Measurements from ENCODE around the gene NABP1.
A peak's percentile ranks its signal among the peaks of the same experiment; 100 is the strongest.

NABP1 gene

DNA sequence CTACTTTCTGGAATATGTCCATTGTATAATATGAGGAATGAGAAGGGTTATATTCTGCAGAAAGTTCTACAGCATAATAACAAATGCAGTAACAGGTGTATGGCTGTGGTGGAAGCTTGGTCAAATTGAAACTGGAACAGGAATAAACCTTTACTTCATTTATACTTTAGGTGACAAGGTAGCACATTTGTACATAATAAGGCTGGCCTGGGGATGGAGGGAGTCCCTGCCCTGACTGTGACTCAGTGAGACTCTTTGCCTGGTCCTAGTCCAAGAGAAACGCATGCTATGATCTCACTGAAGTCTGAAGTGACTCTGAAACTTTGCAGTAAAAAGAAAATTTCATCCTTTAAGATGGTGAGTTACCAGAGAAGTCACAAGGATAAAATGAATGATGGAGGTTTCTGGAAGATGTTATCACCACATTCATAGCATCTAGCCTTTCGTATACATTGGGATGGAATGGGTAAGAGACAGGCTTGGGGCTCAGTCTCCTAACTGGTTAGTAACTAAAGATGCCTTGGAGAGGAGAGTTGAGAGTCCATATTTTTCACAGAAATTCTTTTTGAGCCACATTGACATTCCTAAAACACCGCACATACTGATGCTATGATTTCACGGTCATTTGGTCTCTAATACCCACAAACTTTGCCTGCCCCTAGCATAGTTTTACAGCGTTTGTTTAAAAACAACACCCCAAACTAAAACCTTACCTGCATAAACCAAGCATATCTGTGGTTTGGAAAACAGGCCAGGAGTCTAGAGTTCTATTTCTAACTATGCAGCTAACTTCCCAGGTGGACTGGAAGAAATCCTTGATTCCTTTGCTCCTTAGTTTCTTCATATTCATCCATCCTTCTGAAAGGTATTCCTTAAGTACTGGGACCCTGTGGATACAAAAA lies 42.4 kb upstream of the NABP1 start:
- no peak for DNase-seq (ENCODE audit: low spot score)
- no peak for TF ChIP-seq CTCF (conservative IDR thresholded peaks at IDR 0.05; ENCODE audit: low read depth)
- CTCF ChIA-PET, result no interaction called here
- POLR2A ChIA-PET (ENCODE audit: low non-redundant PET), result no interaction called here
- no peak overlapping the region for H3K27ac ChIP-seq

- H3K27ac ChIP-seq, result no peak overlapping the region
- ChIA-PET CTCF (no interaction called here), POLR2A (ENCODE audit: low non-redundant PET) (no interaction called here)
- no peak for TF ChIP-seq CTCF (conservative IDR thresholded peaks at IDR 0.05; ENCODE audit: low read depth)
- DNase-seq (ENCODE audit: low spot score), result peak; percentile 42
Measured at GRCh38 chr2:191636235-191636543, 41.7 kb upstream of the NABP1 start.

DNA sequence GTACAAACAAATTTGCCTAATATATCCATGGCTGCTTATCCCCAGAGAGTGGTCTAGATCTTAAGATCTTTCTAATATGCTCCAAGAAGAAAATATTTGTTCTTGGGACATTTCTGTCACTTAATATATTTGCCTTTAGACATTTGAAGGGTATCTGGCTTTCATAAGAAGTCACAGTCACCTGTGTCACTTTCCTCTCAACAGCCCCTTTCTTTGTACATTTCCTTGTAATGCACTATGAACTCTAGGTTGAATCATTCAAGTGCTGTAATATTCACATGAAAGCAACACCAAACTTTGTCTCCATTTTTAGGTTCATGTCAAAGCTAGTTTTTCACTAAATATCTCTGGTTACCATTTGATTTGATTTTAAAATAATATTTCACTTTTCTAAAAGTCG lies 41.4 kb upstream of the NABP1 start:
- no peak for DNase-seq (ENCODE audit: low spot score)
- POLR2A ChIA-PET (ENCODE audit: low non-redundant PET), result interaction anchor here (2.6 kb wide), 1 partner anchor 41 kb away, joined by 7 read pairs; the partner anchor contains the start of gene NABP1
- CTCF ChIA-PET, result no interaction called here
- TF ChIP-seq CTCF (conservative IDR thresholded peaks at IDR 0.05; ENCODE audit: low read depth), result no peak
- no peak overlapping the region for H3K27ac ChIP-seq

DNA sequence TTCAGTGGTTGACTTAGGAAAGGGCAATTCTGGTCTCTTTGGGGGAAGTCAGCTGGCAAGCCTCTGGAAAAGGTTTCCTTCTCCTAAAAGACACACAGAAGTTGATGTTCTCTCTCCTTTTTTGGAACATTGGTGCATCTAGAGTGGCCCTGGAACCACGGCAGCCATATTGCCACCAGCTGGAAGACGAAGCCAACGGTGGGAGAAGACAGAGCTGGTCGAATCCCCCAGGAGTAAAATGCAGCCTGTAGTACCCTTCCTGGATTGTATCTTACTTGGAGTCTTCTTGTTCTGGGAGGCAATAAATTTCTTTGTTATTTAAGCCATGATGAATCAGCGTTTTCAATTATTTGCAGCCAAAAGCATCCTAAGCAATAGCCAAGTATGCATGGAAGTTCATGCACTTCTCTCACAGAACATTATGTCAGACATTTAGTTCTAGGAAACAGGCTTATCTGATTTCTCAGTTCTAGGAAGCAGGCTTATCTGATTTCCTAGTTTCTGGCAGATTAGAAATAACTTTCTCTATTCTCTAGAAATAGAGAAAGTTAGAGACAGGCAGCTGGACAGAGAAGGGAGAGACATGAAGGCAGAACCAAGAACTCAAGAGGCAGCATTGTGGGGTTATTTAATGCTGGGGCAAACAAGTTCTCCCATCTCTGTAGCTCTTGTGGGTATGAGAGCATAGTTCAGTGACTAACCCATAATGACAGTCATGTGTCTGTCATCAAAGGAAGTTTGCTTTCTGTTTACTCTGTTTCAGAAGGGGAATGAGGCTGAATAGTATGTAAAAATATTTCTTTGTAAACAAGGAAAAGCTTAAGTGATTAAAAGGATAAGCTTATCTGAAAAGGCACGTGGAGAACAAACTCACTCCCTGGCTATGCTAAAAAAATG lies 40.5 kb upstream of the NABP1 start:
- peak; percentile 57 for DNase-seq (ENCODE audit: low spot score)
- H3K27ac ChIP-seq, result no peak overlapping the region
- TF ChIP-seq CTCF (conservative IDR thresholded peaks at IDR 0.05; ENCODE audit: low read depth), result no peak
- ChIA-PET CTCF (interaction anchor here (0.6 kb wide), 2 partner anchors 83 to 1297 kb away, joined by 3 read pairs; no protein-coding TSS in a partner anchor), POLR2A (ENCODE audit: low non-redundant PET) (interaction anchor here (2.6 kb wide), 1 partner anchor 40 kb away, joined by 7 read pairs; the partner anchor contains the start of gene NABP1)

DNA sequence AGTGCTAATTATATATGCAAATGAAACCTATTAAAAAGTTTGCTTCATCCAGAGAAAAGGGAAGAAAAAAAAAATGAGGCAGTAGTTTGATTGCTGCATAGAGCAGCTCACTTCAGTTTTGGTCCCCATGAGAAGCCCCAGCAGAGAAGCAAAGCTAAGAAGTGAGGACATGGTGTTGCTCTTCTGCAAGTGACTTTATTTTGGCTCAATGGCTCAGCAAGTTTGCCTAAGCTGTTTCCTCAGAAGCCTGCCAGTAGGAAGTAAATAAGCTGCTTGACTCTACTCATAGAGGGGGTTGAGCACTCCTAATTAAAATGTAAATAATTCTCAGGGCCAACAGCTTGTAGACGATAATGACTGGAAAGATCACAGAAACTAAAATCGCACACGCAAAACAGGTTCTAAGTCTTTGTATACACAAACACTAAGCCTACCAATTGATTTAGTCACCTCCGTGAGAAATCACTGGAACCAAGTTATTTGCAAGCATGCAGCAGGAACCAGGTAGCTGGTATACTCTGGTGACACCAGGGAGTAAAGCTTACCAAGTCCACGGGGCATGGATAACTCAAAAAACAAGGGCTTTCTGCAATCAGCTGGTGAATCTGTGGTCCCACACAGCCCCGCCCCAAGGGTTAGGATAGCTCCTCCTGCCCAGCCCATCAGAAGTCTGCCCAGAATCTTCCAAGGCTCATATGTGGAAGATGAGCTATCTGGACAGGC lies 39.7 kb upstream of the NABP1 start:
- no peak for TF ChIP-seq CTCF (conservative IDR thresholded peaks at IDR 0.05; ENCODE audit: low read depth)
- ChIA-PET POLR2A (ENCODE audit: low non-redundant PET) (interaction anchor here (2.6 kb wide), 1 partner anchor 39 kb away, joined by 7 read pairs; the partner anchor contains the start of gene NABP1), CTCF (interaction anchor here (0.6 to 0.9 kb wide), 3 partner anchors 53 to 246 kb away, joined by 3 read pairs; no protein-coding TSS in a partner anchor)
- peak; percentile 18 for DNase-seq (ENCODE audit: low spot score)
- no peak overlapping the region for H3K27ac ChIP-seq

DNA sequence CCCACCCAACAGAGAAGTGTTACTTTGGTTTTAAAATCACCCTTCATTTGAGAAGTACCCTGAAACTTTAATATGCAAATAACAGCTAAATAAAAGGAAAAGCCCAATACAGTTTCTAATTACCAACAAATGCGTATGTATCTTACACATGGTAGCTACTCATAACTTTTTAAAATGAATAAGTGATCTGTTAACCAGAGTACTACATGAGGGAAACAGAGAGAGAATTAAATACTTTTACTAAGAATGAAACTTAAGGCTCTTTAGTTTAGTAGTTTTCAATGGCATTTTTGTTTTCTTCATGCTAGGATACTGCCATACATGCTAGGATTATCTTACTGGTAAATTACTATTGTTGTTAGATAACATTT lies 39.1 kb upstream of the NABP1 start:
- CTCF ChIA-PET, result interaction anchor here (0.6 to 0.9 kb wide), 2 partner anchors 53 to 245 kb away, joined by 3 read pairs; no protein-coding TSS in a partner anchor
- POLR2A ChIA-PET (ENCODE audit: low non-redundant PET), result interaction anchor here (2.6 kb wide), 1 partner anchor 39 kb away, joined by 7 read pairs; the partner anchor contains the start of gene NABP1
- no peak for DNase-seq (ENCODE audit: low spot score)
- TF ChIP-seq CTCF (conservative IDR thresholded peaks at IDR 0.05; ENCODE audit: low read depth), result no peak
- H3K27ac ChIP-seq, result no peak overlapping the region
